Dendritic cell treated with granulocyte-macrophage colony-stimulating factor and Interleukin-4, amounts not matched to agents 40 ng/mL and 50 ng/mL, for 4 days (primary cell): ENCODE results near the gene C9.
"Not testable (repeated sequence)": the region's sequence is repeated elsewhere in the genome, so short reads cannot be mapped to it uniquely, and the experiment has no call there.

ENCODE experiments used
- H3K27ac Mint-ChIP-seq: one replicate; pipeline ENCODE4 v1.8.0; 2022; ENCODE audit warnings: mild to moderate bottlenecking, mixed read lengths
- H3K27me3 Mint-ChIP-seq: one replicate; pipeline ENCODE4 v1.8.0; 2022; ENCODE audit warnings: mild to moderate bottlenecking, mixed read lengths
- H3K36me3 Mint-ChIP-seq: one replicate; pipeline ENCODE4 v1.8.0; 2022; ENCODE audit warnings: low read depth, mixed read lengths
- H3K4me1 Mint-ChIP-seq: one replicate; pipeline ENCODE4 v1.8.0; 2022; ENCODE audit warnings: low read depth, mixed read lengths
- H3K4me3 Mint-ChIP-seq: one replicate; pipeline ENCODE4 v1.8.0; 2022; ENCODE audit warnings: mild to moderate bottlenecking, moderate library complexity, mixed read lengths
- H3K9me3 Mint-ChIP-seq: one replicate; pipeline ENCODE4 v1.8.0; 2022; ENCODE audit warnings: mixed read lengths
- intact Hi-C: fragments of 100-400 bp; cut with micrococcal nuclease; formaldehyde crosslinking; loops from one replicate; pipeline ENCODE4 v1.15.0; 2022

C9 gene

GRCh38 chr5:39282561-39282960 is 81.7 kb downstream of the C9 start:
- no peak overlapping the region for H3K4me3 Mint-ChIP-seq
- no peak overlapping the region for H3K27ac Mint-ChIP-seq
- intact Hi-C loops = loop anchor here (5.0 to 10.0 kb wide), 3 partner anchors 135 to 278 kb away; no protein-coding TSS in a partner anchor
- H3K27me3 Mint-ChIP-seq = no peaks in the 10 kb centered on the region
- peaks cover 30% of the 10 kb centered on the region for H3K4me1 Mint-ChIP-seq
- H3K9me3 Mint-ChIP-seq = peaks cover 9% of the 10 kb centered on the region
- H3K36me3 Mint-ChIP-seq = peaks cover 12% of the 10 kb centered on the region

GRCh38 chr5:39275865-39276264 is 88.4 kb downstream of the C9 start:
- not testable (repeated sequence) for H3K27ac Mint-ChIP-seq, H3K9me3 Mint-ChIP-seq, H3K4me3 Mint-ChIP-seq, H3K36me3 Mint-ChIP-seq, H3K27me3 Mint-ChIP-seq
- peaks cover 37% of the 10 kb centered on the region for H3K4me1 Mint-ChIP-seq
- intact Hi-C loops = loop anchor here (2.0 kb wide), 2 partner anchors 19 to 57 kb away; partner anchors contain the start of gene FYB1

- no peaks in the 10 kb centered on the region for H3K27me3 Mint-ChIP-seq
- H3K9me3 Mint-ChIP-seq = no peaks in the 10 kb centered on the region
- peaks cover 2% of the 10 kb centered on the region for H3K36me3 Mint-ChIP-seq
- H3K27ac Mint-ChIP-seq = peak overlapping the region; percentile 88
- intact Hi-C loops = loop anchor here (2.0 kb wide), 2 partner anchors 18 to 56 kb away; partner anchors contain the start of gene FYB1
- H3K4me1 Mint-ChIP-seq = peaks cover 31% of the 10 kb centered on the region
- peak overlapping the region; percentile 71 for H3K4me3 Mint-ChIP-seq
These were observed 89.8 kb downstream of the C9 start for GRCh38 chr5:39274398-39275085.

- H3K36me3 Mint-ChIP-seq = peaks cover 7% of the 10 kb centered on the region
- H3K27ac Mint-ChIP-seq = peak overlapping the region; percentile 88
- H3K4me3 Mint-ChIP-seq = peak overlapping the region; percentile 71
- no peaks in the 10 kb centered on the region for H3K9me3 Mint-ChIP-seq
- peaks cover 35% of the 10 kb centered on the region for H3K4me1 Mint-ChIP-seq
- H3K27me3 Mint-ChIP-seq = no peaks in the 10 kb centered on the region
- intact Hi-C loops = no loop called here
These were observed 90.9 kb downstream of the C9 start for GRCh38 chr5:39273314-39273954.

- not testable (repeated sequence) for H3K9me3 Mint-ChIP-seq, H3K27me3 Mint-ChIP-seq, H3K36me3 Mint-ChIP-seq
- Mint-ChIP-seq H3K27ac (peak overlapping the region; percentile 88), H3K4me3 (peak overlapping the region; percentile 71), H3K4me1 (peaks cover 36% of the 10 kb centered on the region)
- intact Hi-C loops = loop anchor here (1.0 kb wide), 1 partner anchor 9 kb away; no protein-coding TSS in a partner anchor
These were observed 91.4 kb downstream of the C9 start for GRCh38 chr5:39272869-39273231.

GRCh38 chr5:39270225-39270848 is 94.0 kb downstream of the C9 start:
- peaks cover 50% of the 10 kb centered on the region for H3K4me1 Mint-ChIP-seq
- peak overlapping the region; percentile 56 for H3K4me3 Mint-ChIP-seq
- H3K27ac Mint-ChIP-seq = peak overlapping the region; percentile 87
- no peaks in the 10 kb centered on the region for H3K27me3 Mint-ChIP-seq
- intact Hi-C loops = no loop called here
- peaks cover 7% of the 10 kb centered on the region for H3K36me3 Mint-ChIP-seq
- no peaks in the 10 kb centered on the region for H3K9me3 Mint-ChIP-seq

GRCh38 chr5:39267186-39267585 is 97.1 kb downstream of the C9 start:
- Mint-ChIP-seq H3K4me1 (peaks cover 65% of the 10 kb centered on the region), H3K9me3 (no peaks in the 10 kb centered on the region), H3K4me3 (no peak overlapping the region), H3K27ac (peak overlapping the region; percentile 8), H3K27me3 (no peaks in the 10 kb centered on the region), H3K36me3 (peaks cover 7% of the 10 kb centered on the region)
- intact Hi-C loops = loop anchor here (10.0 kb wide), 1 partner anchor 1892 kb away; the partner anchor contains the start of genes NUP155 and WDR70

- Mint-ChIP-seq H3K27me3 (no peaks in the 10 kb centered on the region), H3K4me1 (peaks cover 62% of the 10 kb centered on the region), H3K27ac (peak overlapping the region; percentile 8), H3K36me3 (peaks cover 9% of the 10 kb centered on the region), H3K9me3 (no peaks in the 10 kb centered on the region), H3K4me3 (no peak overlapping the region)
- intact Hi-C loops = loop anchor here (10.0 kb wide), 1 partner anchor 1892 kb away; the partner anchor contains the start of genes NUP155 and WDR70
These were observed 97.9 kb downstream of the C9 start for GRCh38 chr5:39266442-39266841.

- intact Hi-C loops = loop anchor here (1.0 to 10.0 kb wide), 2 partner anchors 8 to 1890 kb away; partner anchors contain the start of genes NUP155 and WDR70
- Mint-ChIP-seq H3K36me3 (peaks cover 15% of the 10 kb centered on the region), H3K27ac (peak overlapping the region; percentile 15), H3K9me3 (no peaks in the 10 kb centered on the region), H3K4me1 (peaks cover 73% of the 10 kb centered on the region), H3K4me3 (no peak overlapping the region), H3K27me3 (no peaks in the 10 kb centered on the region)
These were observed 99.8 kb downstream of the C9 start for GRCh38 chr5:39264528-39264927.

- Mint-ChIP-seq H3K27ac (peak overlapping the region; percentile 73), H3K4me3 (no peak overlapping the region), H3K9me3 (no peaks in the 10 kb centered on the region), H3K4me1 (peaks cover 71% of the 10 kb centered on the region), H3K36me3 (peaks cover 19% of the 10 kb centered on the region), H3K27me3 (no peaks in the 10 kb centered on the region)
- intact Hi-C loops = loop anchor here (10.0 kb wide), 1 partner anchor 1888 kb away; the partner anchor contains the start of genes NUP155 and WDR70
These were observed 101.3 kb downstream of the C9 start for GRCh38 chr5:39262981-39263380.

GRCh38 chr5:39260095-39260494 is 104.2 kb downstream of the C9 start:
- intact Hi-C loops = loop anchor here (10.0 kb wide), 1 partner anchor 1885 kb away; the partner anchor contains the start of genes NUP155 and WDR70

GRCh38 chr5:39257554-39257953 is 106.7 kb downstream of the C9 start:
- H3K27ac Mint-ChIP-seq = peak overlapping the region; percentile 89
- H3K4me1 Mint-ChIP-seq = peaks cover 65% of the 10 kb centered on the region
- H3K27me3 Mint-ChIP-seq = no peaks in the 10 kb centered on the region
- intact Hi-C loops = loop anchor here (2.0 kb wide), 1 partner anchor 17 kb away; no protein-coding TSS in a partner anchor
- no peaks in the 10 kb centered on the region for H3K9me3 Mint-ChIP-seq
- peaks cover 31% of the 10 kb centered on the region for H3K36me3 Mint-ChIP-seq
- H3K4me3 Mint-ChIP-seq = no peak overlapping the region

More at GRCh38 chr5:39260095-39260494, 104.2 kb downstream of the C9 start:
- Mint-ChIP-seq H3K27me3 (no peaks in the 10 kb centered on the region), H3K9me3 (no peaks in the 10 kb centered on the region), H3K4me3 (no peak overlapping the region), H3K27ac (no peak overlapping the region), H3K36me3 (peaks cover 31% of the 10 kb centered on the region), H3K4me1 (peaks cover 76% of the 10 kb centered on the region)

- Mint-ChIP-seq H3K4me3 (peak overlapping the region; percentile 59), H3K27me3 (no peaks in the 10 kb centered on the region), H3K36me3 (peaks cover 31% of the 10 kb centered on the region), H3K9me3 (no peaks in the 10 kb centered on the region), H3K27ac (peak overlapping the region; percentile 89), H3K4me1 (peaks cover 60% of the 10 kb centered on the region)
- intact Hi-C loops = loop anchor here (2.0 kb wide), 1 partner anchor 18 kb away; no protein-coding TSS in a partner anchor
These were observed 107.6 kb downstream of the C9 start for GRCh38 chr5:39256477-39257235.
